Neural progenitor cell (in vitro differentiated cells): Measurements from ENCODE around the gene GTPBP6. TPM values are rescaled to one million over a fixed set of nuclear protein-coding genes. Genes with fewer than 3 reads are reported as not detected.
A peak's percentile ranks its signal among the peaks of the same experiment; 100 is the strongest.

Source experiments
- DNase-seq: peaks from one replicate; pipeline ENCODE4 v3.0.0-alpha.2; 2016; ENCODE audit warnings: low spot score
- H2AFZ ChIP-seq: fragments of 200-600 bp; sonication (generic); replicated peaks from 2 replicates; pipeline ENCODE4 v1.6.1; 2016; ENCODE audit warnings: antibody characterized with exemption
- H3F3A ChIP-seq: fragments of 200-600 bp; sonication (generic); 2 replicates; pipeline ENCODE4 v1.6.1; 2016; ENCODE audit warnings: antibody characterized with exemption, low read depth
- H3K27ac ChIP-seq: fragments of 200-600 bp; sonication (generic); 2 replicates; pipeline ENCODE4 v1.5.1; 2016; ENCODE audit warnings: mild to moderate bottlenecking
- H3K27me3 ChIP-seq: fragments of 200-600 bp; sonication (generic); 2 replicates; pipeline ENCODE4 v1.6.1; 2016; ENCODE audit warnings: mild to moderate bottlenecking, moderate library complexity
- H3K36me3 ChIP-seq: fragments of 200-600 bp; sonication (generic); 2 replicates; pipeline ENCODE4 v1.5.1; 2016
- H3K4me1 ChIP-seq: fragments of 200-600 bp; sonication (generic); 2 replicates; pipeline ENCODE4 v1.6.1; 2016; ENCODE audit warnings: mixed run types
- H3K4me2 ChIP-seq: fragments of 200-600 bp; sonication (generic); 2 replicates; pipeline ENCODE4 v1.6.1; 2016
- H3K4me3 ChIP-seq: fragments of 200-600 bp; sonication (generic); 2 replicates; pipeline ENCODE4 v1.5.1; 2016
- H3K79me2 ChIP-seq: fragments of 200-600 bp; sonication (generic); 2 replicates; pipeline ENCODE4 v1.6.1; 2016; ENCODE audit warnings: low read depth
- H3K9ac ChIP-seq: fragments of 200-600 bp; sonication (generic); 2 replicates; pipeline ENCODE4 v1.6.1; 2016
- H3K9me3 ChIP-seq: fragments of 200-600 bp; sonication (generic); 2 replicates; pipeline ENCODE4 v1.5.1; 2016; ENCODE audit warnings: low read depth
- H4K20me1 ChIP-seq: fragments of 200-600 bp; sonication (generic); 2 replicates; pipeline ENCODE4 v1.6.1; 2016; ENCODE audit warnings: low read depth
- H3K27ac Mint-ChIP-seq: 3 replicates; pipeline ENCODE4 v1.8.0; 2021; ENCODE audit warnings: mixed read lengths
- H3K27me3 Mint-ChIP-seq: 2 replicates; pipeline ENCODE4 v1.8.0; 2022; ENCODE audit warnings: low read depth, mild to moderate bottlenecking, inconsistent platforms, moderate library complexity, mixed read lengths; ENCODE audit not compliant: insufficient read depth
- H3K36me3 Mint-ChIP-seq: 3 replicates; pipeline ENCODE4 v1.8.0; 2021; ENCODE audit warnings: mixed read lengths
- H3K4me1 Mint-ChIP-seq: 3 replicates; pipeline ENCODE4 v1.8.0; 2021; ENCODE audit warnings: mixed read lengths
- H3K4me3 Mint-ChIP-seq: 3 replicates; pipeline ENCODE4 v1.8.0; 2021; ENCODE audit warnings: mild to moderate bottlenecking, moderate library complexity, mixed read lengths
- H3K9me3 Mint-ChIP-seq: 3 replicates; pipeline ENCODE4 v1.8.0; 2020; ENCODE audit warnings: mixed read lengths
- EZH2 ChIP-seq: fragments of 200-600 bp; sonication (generic); IDR thresholded peaks from 2 replicates; pipeline ENCODE4 v1.6.1; 2017; ENCODE audit warnings: antibody characterized with exemption, mild to moderate bottlenecking, moderate library complexity
- EZH2phosphoT487 ChIP-seq: fragments of 200-600 bp; sonication (generic); IDR thresholded peaks from 2 replicates; pipeline ENCODE4 v1.6.1; 2017; ENCODE audit warnings: antibody characterized with exemption
- total RNA-seq: library from RNA; depleted of rRNA; stranded (reverse); fragments of >200 nt; gene quantifications from 2 replicates; pipeline ENCODE4 v1.2.3, GENCODE V29; 2015; ENCODE audit warnings: low replicate concordance
- TF ChIP-seq, protein P1 (sequence below): fragments of 200-600 bp; sonication (generic); IDR thresholded peaks from 2 replicates; pipeline ENCODE4 v1.5.1; 2017; ENCODE audit warnings: antibody characterized with exemption, mild to moderate bottlenecking

GTPBP6 gene
- total RNA-seq, 1 donor from 2014 or later, result 16.6 TPM

DNA sequence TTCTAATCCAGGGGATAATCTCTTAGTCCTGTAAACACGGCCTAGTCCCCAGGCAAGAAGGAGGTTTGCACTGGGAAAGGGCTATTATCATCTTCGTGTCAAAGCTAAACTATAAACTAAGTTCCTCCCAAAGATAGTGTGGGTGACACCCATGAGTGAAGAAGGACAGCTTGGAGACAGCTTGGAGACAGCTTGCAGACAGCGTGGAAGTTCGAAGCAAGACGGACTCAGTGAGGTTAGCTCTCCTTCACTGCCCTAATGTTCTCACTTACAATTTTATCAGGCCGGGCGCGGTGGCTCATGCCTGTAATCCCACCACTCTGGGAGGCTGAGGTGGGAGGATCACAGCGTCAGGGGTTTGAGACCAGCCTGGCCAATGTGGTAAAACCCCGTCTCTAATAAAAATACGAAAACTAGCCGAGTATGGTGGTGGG, 56.7 kb downstream of the GTPBP6 start:
- H3K27me3 Mint-ChIP-seq, result peaks cover 4% of the 10 kb centered on the region
- Histone ChIP-seq H3K9ac (no peak overlapping the region), H3F3A (peaks cover 19% of the 10 kb centered on the region), H3K79me2 (no peaks in the 10 kb centered on the region), H2AFZ (no peak overlapping the region), H3K27me3 (no peaks in the 10 kb centered on the region), H3K4me3 (no peak overlapping the region), H3K36me3 (no peaks in the 10 kb centered on the region), H4K20me1 (no peaks in the 10 kb centered on the region), H3K4me1 (peaks cover 6% of the 10 kb centered on the region), H3K9me3 (no peaks in the 10 kb centered on the region), H3K27ac (no peak overlapping the region), H3K4me2 (no peak overlapping the region)
- peaks cover 16% of the 10 kb centered on the region for H3K4me1 Mint-ChIP-seq
- H3K9me3 Mint-ChIP-seq, result no peaks in the 10 kb centered on the region
- no peaks in the 10 kb centered on the region for H3K36me3 Mint-ChIP-seq
- no peak overlapping the region for H3K4me3 Mint-ChIP-seq
- no peak for DNase-seq
- TF ChIP-seq EZH2, result no peak
- TF ChIP-seq, protein P1, sequence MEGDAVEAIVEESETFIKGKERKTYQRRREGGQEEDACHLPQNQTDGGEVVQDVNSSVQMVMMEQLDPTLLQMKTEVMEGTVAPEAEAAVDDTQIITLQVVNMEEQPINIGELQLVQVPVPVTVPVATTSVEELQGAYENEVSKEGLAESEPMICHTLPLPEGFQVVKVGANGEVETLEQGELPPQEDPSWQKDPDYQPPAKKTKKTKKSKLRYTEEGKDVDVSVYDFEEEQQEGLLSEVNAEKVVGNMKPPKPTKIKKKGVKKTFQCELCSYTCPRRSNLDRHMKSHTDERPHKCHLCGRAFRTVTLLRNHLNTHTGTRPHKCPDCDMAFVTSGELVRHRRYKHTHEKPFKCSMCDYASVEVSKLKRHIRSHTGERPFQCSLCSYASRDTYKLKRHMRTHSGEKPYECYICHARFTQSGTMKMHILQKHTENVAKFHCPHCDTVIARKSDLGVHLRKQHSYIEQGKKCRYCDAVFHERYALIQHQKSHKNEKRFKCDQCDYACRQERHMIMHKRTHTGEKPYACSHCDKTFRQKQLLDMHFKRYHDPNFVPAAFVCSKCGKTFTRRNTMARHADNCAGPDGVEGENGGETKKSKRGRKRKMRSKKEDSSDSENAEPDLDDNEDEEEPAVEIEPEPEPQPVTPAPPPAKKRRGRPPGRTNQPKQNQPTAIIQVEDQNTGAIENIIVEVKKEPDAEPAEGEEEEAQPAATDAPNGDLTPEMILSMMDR, result no peak
- no peak for TF ChIP-seq EZH2phosphoT487
- peak overlapping the region; percentile 62 for H3K27ac Mint-ChIP-seq

DNA sequence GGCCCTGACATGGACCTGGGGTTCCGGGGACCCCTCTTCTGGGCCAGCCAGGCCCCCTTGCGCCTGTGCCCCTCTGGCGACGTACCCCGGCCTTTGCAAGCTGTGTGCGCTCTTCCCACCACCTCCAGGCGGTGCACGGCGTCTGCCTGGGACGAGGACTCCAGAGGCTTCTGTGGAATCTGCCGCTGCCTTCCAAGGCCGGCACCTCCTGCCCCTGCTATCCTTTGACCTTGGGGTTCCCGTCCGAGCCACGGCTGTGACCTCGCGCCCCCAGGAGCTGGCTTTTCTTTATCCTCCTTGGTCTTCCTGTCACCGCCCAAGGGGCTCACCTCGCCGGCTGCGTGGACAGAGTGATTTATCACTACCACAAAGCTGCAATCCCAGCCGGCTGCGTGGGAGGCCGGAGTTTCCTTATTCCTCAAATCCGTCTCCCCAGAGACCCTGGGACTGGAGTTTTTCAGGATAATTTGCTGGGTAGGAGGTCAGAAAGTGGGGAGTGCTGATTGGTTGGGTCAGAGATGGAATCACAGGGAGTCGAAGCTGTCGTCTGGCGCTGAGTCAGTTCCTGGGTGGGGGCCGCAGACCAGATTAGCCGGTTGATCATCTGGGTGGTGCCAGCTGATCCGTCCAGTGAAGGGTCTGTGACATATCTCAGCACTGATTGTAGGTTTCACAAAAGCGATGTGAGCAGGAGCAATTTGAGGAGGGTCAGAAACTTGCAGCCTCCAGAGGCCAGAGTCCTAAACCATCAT, 57.3 kb downstream of the GTPBP6 start:
- H3K9me3 ChIP-seq, result no peaks in the 10 kb centered on the region
- no peak overlapping the region for H3K9ac ChIP-seq
- peaks cover 4% of the 10 kb centered on the region for H3K27me3 Mint-ChIP-seq
- no peaks in the 10 kb centered on the region for H3K27me3 ChIP-seq
- peaks cover 19% of the 10 kb centered on the region for H3F3A ChIP-seq
- H3K4me3 Mint-ChIP-seq, result no peak overlapping the region
- no peaks in the 10 kb centered on the region for H3K79me2 ChIP-seq
- no peak for DNase-seq
- no peak for TF ChIP-seq EZH2
- TF ChIP-seq, protein P1, result no peak
- TF ChIP-seq EZH2phosphoT487, result no peak
- H3K27ac ChIP-seq, result no peak overlapping the region
- no peaks in the 10 kb centered on the region for H3K36me3 ChIP-seq
- H3K27ac Mint-ChIP-seq, result peak overlapping the region; percentile 62
- no peak overlapping the region for H2AFZ ChIP-seq
- no peaks in the 10 kb centered on the region for H4K20me1 ChIP-seq
- no peak overlapping the region for H3K4me3 ChIP-seq
- no peaks in the 10 kb centered on the region for H3K36me3 Mint-ChIP-seq
- peaks cover 6% of the 10 kb centered on the region for H3K4me1 ChIP-seq
- no peaks in the 10 kb centered on the region for H3K9me3 Mint-ChIP-seq
- H3K4me2 ChIP-seq, result no peak overlapping the region
- peaks cover 16% of the 10 kb centered on the region for H3K4me1 Mint-ChIP-seq

DNA sequence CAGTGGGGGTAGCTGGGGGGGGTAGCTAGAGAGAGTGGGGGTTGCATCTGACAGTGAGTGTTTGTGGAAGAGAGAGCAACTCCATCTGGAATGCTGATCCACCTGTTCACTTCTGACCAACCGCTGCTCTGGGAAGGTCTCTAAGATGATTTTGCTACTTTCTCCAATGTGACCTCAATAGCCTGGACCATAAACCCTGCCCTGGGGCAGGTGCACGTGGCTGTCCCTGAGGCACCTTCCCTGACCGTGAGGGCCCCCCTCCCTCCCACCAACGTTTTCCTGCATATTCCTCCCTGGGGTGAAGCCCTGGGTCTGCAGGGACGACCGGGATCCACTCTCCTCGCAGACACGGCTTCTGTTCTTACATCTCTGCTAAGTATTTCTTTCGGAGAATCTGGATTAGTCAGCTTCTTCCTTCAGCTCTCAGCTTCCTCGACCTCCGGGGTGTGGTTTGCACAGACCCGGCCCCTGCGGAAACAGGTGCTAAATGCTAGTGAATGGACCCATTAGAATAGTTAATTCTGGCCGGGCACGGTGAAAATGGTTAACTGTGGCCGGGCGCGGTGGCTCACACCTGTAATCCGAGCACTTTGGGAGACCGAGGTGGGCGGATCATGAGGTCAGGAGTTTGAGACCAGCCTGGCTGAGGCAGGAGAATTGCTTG, 58.8 kb downstream of the GTPBP6 start:
- peak; percentile 52 for DNase-seq
- no peaks in the 10 kb centered on the region for H4K20me1 ChIP-seq
- H3K36me3 Mint-ChIP-seq, result no peaks in the 10 kb centered on the region
- peak overlapping the region; percentile 60 for H2AFZ ChIP-seq
- H3K9me3 Mint-ChIP-seq, result no peaks in the 10 kb centered on the region
- H3K9me3 ChIP-seq, result no peaks in the 10 kb centered on the region
- H3K27me3 ChIP-seq, result no peaks in the 10 kb centered on the region
- no peak overlapping the region for H3K4me3 Mint-ChIP-seq
- H3K4me2 ChIP-seq, result peak overlapping the region; percentile 63
- H3K9ac ChIP-seq, result no peak overlapping the region
- H3K4me3 ChIP-seq, result no peak overlapping the region
- peaks cover 16% of the 10 kb centered on the region for H3K4me1 Mint-ChIP-seq
- TF ChIP-seq EZH2 (no peak), EZH2phosphoT487 (no peak)
- TF ChIP-seq, protein P1, result no peak
- H3K36me3 ChIP-seq, result no peaks in the 10 kb centered on the region
- peaks cover 4% of the 10 kb centered on the region for H3K27me3 Mint-ChIP-seq
- H3K4me1 ChIP-seq, result peaks cover 6% of the 10 kb centered on the region
- H3K27ac Mint-ChIP-seq, result peak overlapping the region; percentile 54
- no peaks in the 10 kb centered on the region for H3K79me2 ChIP-seq
- H3F3A ChIP-seq, result peaks cover 19% of the 10 kb centered on the region
- no peak overlapping the region for H3K27ac ChIP-seq
